ENCODE data around the gene PPT1.

DNA sequence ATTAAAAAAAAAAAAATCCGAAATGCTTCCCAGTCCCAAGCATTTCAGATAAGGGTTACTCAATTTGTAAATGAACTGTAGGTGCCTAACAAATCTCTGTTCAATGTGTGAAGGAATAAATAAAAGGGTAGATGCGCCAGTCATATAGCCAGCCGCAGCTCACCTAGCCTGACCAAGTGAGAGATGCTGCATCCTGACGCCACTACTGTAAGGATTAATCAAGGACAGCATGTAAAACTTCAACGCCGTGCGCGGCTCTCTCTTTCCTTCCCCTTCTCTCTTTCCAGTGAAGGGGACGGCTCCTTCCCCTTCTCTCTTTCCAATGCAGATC lies 441 bp downstream of the PPT1 start:
- TF ChIP-seq, protein P1, sequence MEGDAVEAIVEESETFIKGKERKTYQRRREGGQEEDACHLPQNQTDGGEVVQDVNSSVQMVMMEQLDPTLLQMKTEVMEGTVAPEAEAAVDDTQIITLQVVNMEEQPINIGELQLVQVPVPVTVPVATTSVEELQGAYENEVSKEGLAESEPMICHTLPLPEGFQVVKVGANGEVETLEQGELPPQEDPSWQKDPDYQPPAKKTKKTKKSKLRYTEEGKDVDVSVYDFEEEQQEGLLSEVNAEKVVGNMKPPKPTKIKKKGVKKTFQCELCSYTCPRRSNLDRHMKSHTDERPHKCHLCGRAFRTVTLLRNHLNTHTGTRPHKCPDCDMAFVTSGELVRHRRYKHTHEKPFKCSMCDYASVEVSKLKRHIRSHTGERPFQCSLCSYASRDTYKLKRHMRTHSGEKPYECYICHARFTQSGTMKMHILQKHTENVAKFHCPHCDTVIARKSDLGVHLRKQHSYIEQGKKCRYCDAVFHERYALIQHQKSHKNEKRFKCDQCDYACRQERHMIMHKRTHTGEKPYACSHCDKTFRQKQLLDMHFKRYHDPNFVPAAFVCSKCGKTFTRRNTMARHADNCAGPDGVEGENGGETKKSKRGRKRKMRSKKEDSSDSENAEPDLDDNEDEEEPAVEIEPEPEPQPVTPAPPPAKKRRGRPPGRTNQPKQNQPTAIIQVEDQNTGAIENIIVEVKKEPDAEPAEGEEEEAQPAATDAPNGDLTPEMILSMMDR (optimal IDR thresholded peaks at IDR 0.05 in 1 of 3, IDR thresholded peaks at IDR 0.05 in 1 of 3, conservative IDR thresholded peaks at IDR 0.05 in 1 of 3; ENCODE audit: extremely low read depth in 1 of 3, insufficient read depth in 2 of 3, low read length in 3 of 3): no peak
- no peak for TF ChIP-seq EZH2 (IDR thresholded peaks at IDR 0.05; ENCODE audit: low read length)

Measured in keratinocyte (primary cell).